ENCODE measurements around the gene DDB1.

DNA sequence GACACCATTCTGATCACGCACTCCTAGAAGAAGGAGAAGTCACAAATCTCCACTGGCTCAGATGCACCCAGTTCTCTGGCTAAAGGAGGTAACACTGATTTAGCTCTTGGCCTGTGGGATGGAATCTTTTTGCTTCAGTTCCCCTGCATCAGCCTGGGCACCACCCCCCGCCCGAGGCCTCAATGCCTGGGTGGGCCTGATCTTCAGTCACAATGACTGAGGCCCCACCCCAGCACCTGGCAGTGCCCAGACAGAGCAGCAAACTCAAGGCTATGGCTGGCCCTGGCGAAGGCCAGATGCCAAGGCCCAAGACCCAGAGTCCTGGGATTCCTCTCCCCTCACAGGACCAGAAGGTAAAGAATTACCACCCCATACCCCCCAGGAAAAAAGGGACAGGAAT lies 23.8 kb upstream of the DDB1 start:
- TF ChIP-seq POLR2AphosphoS5 (IDR thresholded peaks at IDR 0.05), result no peak
- TF ChIP-seq, protein P1, sequence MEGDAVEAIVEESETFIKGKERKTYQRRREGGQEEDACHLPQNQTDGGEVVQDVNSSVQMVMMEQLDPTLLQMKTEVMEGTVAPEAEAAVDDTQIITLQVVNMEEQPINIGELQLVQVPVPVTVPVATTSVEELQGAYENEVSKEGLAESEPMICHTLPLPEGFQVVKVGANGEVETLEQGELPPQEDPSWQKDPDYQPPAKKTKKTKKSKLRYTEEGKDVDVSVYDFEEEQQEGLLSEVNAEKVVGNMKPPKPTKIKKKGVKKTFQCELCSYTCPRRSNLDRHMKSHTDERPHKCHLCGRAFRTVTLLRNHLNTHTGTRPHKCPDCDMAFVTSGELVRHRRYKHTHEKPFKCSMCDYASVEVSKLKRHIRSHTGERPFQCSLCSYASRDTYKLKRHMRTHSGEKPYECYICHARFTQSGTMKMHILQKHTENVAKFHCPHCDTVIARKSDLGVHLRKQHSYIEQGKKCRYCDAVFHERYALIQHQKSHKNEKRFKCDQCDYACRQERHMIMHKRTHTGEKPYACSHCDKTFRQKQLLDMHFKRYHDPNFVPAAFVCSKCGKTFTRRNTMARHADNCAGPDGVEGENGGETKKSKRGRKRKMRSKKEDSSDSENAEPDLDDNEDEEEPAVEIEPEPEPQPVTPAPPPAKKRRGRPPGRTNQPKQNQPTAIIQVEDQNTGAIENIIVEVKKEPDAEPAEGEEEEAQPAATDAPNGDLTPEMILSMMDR (IDR thresholded peaks at IDR 0.05), result no peak
- no peak for TF ChIP-seq POLR2A (IDR thresholded peaks at IDR 0.05; ENCODE audit: low read depth)

Data from esophagus muscularis mucosa (tissue), 3 donors.